ENCODE measurements around the gene MARK1. TPM values are rescaled to one million over a fixed set of nuclear protein-coding genes. Genes with fewer than 3 reads are reported as not detected.

Gene MARK1
- polyA plus RNA-seq, 3 donors = not detected

GRCh38 chr1:220529521-220530020 lies 1.6 kb downstream of the MARK1 start:
- TF ChIP-seq CTCF (IDR thresholded peaks at IDR 0.05) = no peak
- H3K9ac ChIP-seq (ENCODE audit: insufficient read depth, low read length, poor library complexity, severe bottlenecking) = no peak overlapping the region
- peak overlapping the region in 1 of 2 donors; percentile 67 for H3K4me3 Mint-ChIP-seq

GRCh38 chr1:220533504-220534109 lies 5.7 kb downstream of the MARK1 start:
- H3K4me3 ChIP-seq (replicated peaks in 1 of 3; ENCODE audit: low read depth in 2 of 3, low read length in 3 of 3) = no peak overlapping the region
- no peak overlapping the region for H3K4me3 Mint-ChIP-seq
- no peak overlapping the region for H3K27ac ChIP-seq (ENCODE audit: low read depth in 1 of 2, low read length in 2 of 2)
- no peaks in the 10 kb centered on the region for H3K79me2 ChIP-seq (ENCODE audit: insufficient read depth, low read length)
- H3K4me1 ChIP-seq (ENCODE audit: control insufficient read depth in 1 of 2, insufficient read depth in 2 of 2, low read length in 2 of 2) = peaks cover 3 to 5% of the 10 kb centered on the region in 2 donors
- peaks cover 26 to 37% (median 34%) of the 10 kb centered on the region in 3 donors for H3K27me3 Mint-ChIP-seq (ENCODE audit: low read depth in 3 of 3)
- no peak for DNase-seq
- no peaks in the 10 kb centered on the region for H3K36me3 Mint-ChIP-seq
- peaks cover 0 to 4% (median 2%) of the 10 kb centered on the region in 7 donors for H3K9me3 Mint-ChIP-seq
- no peak overlapping the region for H3K9ac ChIP-seq (ENCODE audit: insufficient read depth, low read length, poor library complexity, severe bottlenecking)
- no CpG with 5 or more reads among the region's 2 CpGs for WGBS (ENCODE audit: insufficient coverage)
- H4K20me1 ChIP-seq (ENCODE audit: insufficient read depth, low read length) = no peaks in the 10 kb centered on the region
- H3K4me1 Mint-ChIP-seq = peaks cover 5% of the 10 kb centered on the region
- H3K9me3 ChIP-seq (replicated peaks in 1 of 2; ENCODE audit: control insufficient read depth in 1 of 2, insufficient read depth in 1 of 2, low read length in 2 of 2) = peaks cover 0 to 10% of the 10 kb centered on the region in 2 donors
- TF ChIP-seq CTCF (IDR thresholded peaks at IDR 0.05) = no peak
- H3K27me3 ChIP-seq (ENCODE audit: control insufficient read depth in 2 of 2, insufficient read depth in 2 of 2, low read length in 2 of 2) = peaks cover 36 to 42% of the 10 kb centered on the region in 2 donors
- H2AFZ ChIP-seq (ENCODE audit: insufficient read depth, low read depth, low read length, poor library complexity, severe bottlenecking) = no peak overlapping the region
- intact Hi-C loops (cut with micrococcal nuclease) = no loop called here
- no peaks in the 10 kb centered on the region for H3K36me3 ChIP-seq (replicated peaks in 1 of 2; ENCODE audit: control insufficient read depth in 1 of 2, insufficient read depth in 2 of 2, low read length in 2 of 2)
- H3K27ac Mint-ChIP-seq = no peak overlapping the region
- no peak overlapping the region for H3K4me2 ChIP-seq (replicated peaks; ENCODE audit: extremely low read depth, low read length, poor library complexity, severe bottlenecking)

More at GRCh38 chr1:220529521-220530020, 1.6 kb downstream of the MARK1 start:
- DNase-seq = no peak
- no peaks in the 10 kb centered on the region for H4K20me1 ChIP-seq (ENCODE audit: insufficient read depth, low read length)
- peaks cover 58 to 69% (median 65%) of the 10 kb centered on the region in 3 donors for H3K27me3 Mint-ChIP-seq (ENCODE audit: low read depth in 3 of 3)
- peak overlapping the region; percentile 46 for H2AFZ ChIP-seq (ENCODE audit: insufficient read depth, low read depth, low read length, poor library complexity, severe bottlenecking)
- H3K4me1 Mint-ChIP-seq = peaks cover 14% of the 10 kb centered on the region
- no peak overlapping the region for H3K4me2 ChIP-seq (replicated peaks; ENCODE audit: extremely low read depth, low read length, poor library complexity, severe bottlenecking)
- H3K9me3 ChIP-seq (replicated peaks in 1 of 2; ENCODE audit: control insufficient read depth in 1 of 2, insufficient read depth in 1 of 2, low read length in 2 of 2) = peaks cover 0 to 11% of the 10 kb centered on the region in 2 donors
- no peak overlapping the region for H3K4me3 ChIP-seq (replicated peaks in 1 of 3; ENCODE audit: low read depth in 2 of 3, low read length in 3 of 3)
- intact Hi-C loops (cut with micrococcal nuclease) = no loop called here
- peaks cover 8 to 17% of the 10 kb centered on the region in 2 donors for H3K4me1 ChIP-seq (ENCODE audit: control insufficient read depth in 1 of 2, insufficient read depth in 2 of 2, low read length in 2 of 2)
- H3K27me3 ChIP-seq (ENCODE audit: control insufficient read depth in 2 of 2, insufficient read depth in 2 of 2, low read length in 2 of 2) = peaks cover 69 to 78% of the 10 kb centered on the region in 2 donors
- H3K9me3 Mint-ChIP-seq = peaks cover 0 to 10% (median 7%) of the 10 kb centered on the region in 7 donors
- H3K36me3 ChIP-seq (replicated peaks in 1 of 2; ENCODE audit: control insufficient read depth in 1 of 2, insufficient read depth in 2 of 2, low read length in 2 of 2) = no peaks in the 10 kb centered on the region
- H3K79me2 ChIP-seq (ENCODE audit: insufficient read depth, low read length) = no peaks in the 10 kb centered on the region
- WGBS (ENCODE audit: insufficient coverage) = 70% methylated on average over 2 of the region's 6 CpGs
- no peak overlapping the region for H3K27ac Mint-ChIP-seq
- peaks cover 4 to 5% of the 10 kb centered on the region in 2 donors for H3K36me3 Mint-ChIP-seq
- no peak overlapping the region for H3K27ac ChIP-seq (ENCODE audit: low read depth in 1 of 2, low read length in 2 of 2)
